Measurements from ENCODE around the gene NRG2. TPM values are rescaled to one million over a fixed set of nuclear protein-coding genes. Genes with fewer than 3 reads are reported as not detected.

NRG2 gene
- total and polyA plus RNA-seq, 2 experiments from 2014 or later: 0.37 to 1.3 TPM

DNA sequence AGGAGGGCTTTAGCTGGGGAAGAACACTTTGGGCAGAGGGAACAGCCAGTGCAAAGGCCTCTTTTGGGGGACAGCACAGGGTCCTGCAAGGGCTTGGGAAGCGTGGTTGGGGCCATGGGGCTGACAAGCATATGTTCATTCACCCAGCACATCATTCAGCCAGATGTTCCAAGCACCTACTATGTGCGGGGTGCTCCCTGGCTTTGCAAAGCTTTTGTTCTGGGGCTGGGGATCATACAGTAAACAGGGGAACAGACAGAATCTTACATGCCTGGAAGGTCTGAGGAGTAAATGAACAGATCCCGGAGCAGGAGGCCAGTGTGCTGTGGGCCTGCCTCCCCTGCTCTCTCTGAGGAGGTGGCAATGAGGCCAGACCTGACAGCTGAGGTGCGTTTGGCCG, 230.8 kb downstream of the NRG2 start:
- no peak overlapping the region for H3K27ac Mint-ChIP-seq
- ATAC-seq (no peak), DNase-seq (ENCODE audit: low spot score) (no peak)
- Histone ChIP-seq H3K4me2 (no peak overlapping the region), H3K9me2 (ENCODE audit: insufficient read depth) (no peaks in the 10 kb centered on the region), H3K4me1 (ENCODE audit: insufficient read depth) (no peaks in the 10 kb centered on the region), H2AFZ (no peak overlapping the region), H3K4me3 (no peak overlapping the region), H3K27ac (ENCODE audit: low read depth) (no peak overlapping the region), H3K27me3 (ENCODE audit: insufficient read depth) (no peaks in the 10 kb centered on the region), H4K20me1 (replicated peaks; ENCODE audit: insufficient read depth) (no peaks in the 10 kb centered on the region), H3K79me2 (replicated peaks; ENCODE audit: insufficient read depth) (no peaks in the 10 kb centered on the region), H3F3A (replicated peaks; ENCODE audit: low read depth) (no peaks in the 10 kb centered on the region), H3K36me3 (ENCODE audit: insufficient read depth) (no peaks in the 10 kb centered on the region)
- H3K4me1 Mint-ChIP-seq: no peaks in the 10 kb centered on the region; the same call in 2 of the 3 replicates
- TF ChIP-seq, protein P1, sequence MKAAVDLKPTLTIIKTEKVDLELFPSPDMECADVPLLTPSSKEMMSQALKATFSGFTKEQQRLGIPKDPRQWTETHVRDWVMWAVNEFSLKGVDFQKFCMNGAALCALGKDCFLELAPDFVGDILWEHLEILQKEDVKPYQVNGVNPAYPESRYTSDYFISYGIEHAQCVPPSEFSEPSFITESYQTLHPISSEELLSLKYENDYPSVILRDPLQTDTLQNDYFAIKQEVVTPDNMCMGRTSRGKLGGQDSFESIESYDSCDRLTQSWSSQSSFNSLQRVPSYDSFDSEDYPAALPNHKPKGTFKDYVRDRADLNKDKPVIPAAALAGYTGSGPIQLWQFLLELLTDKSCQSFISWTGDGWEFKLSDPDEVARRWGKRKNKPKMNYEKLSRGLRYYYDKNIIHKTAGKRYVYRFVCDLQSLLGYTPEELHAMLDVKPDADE (IDR thresholded peaks at IDR 0.05): no peak
- TF ChIP-seq ZNF331 (CRISPR knock-in tag; IDR thresholded peaks at IDR 0.05; ENCODE audit: low read depth) (no peak), ZNF114 (CRISPR knock-in tag; IDR thresholded peaks at IDR 0.05) (no peak), JUNB (IDR thresholded peaks at IDR 0.05; ENCODE audit: unreplicated experiment) (no peak), STAT1 (IDR thresholded peaks at IDR 0.05; ENCODE audit: unreplicated experiment) (no peak), EZH2 (IDR thresholded peaks at IDR 0.05; ENCODE audit: low read depth, unreplicated experiment) (no peak), NANOG (IDR thresholded peaks at IDR 0.05; ENCODE audit: borderline replicate concordance) (no peak), CREB1 (CRISPR knock-in tag; IDR thresholded peaks at IDR 0.05; ENCODE audit: low read depth) (no peak), POLR2AphosphoS5 (IDR thresholded peaks at IDR 0.05; ENCODE audit: low read depth) (no peak), EZH2phosphoT487 (IDR thresholded peaks at IDR 0.05; ENCODE audit: unreplicated experiment) (no peak)
- TF ChIP-seq, protein P2, sequence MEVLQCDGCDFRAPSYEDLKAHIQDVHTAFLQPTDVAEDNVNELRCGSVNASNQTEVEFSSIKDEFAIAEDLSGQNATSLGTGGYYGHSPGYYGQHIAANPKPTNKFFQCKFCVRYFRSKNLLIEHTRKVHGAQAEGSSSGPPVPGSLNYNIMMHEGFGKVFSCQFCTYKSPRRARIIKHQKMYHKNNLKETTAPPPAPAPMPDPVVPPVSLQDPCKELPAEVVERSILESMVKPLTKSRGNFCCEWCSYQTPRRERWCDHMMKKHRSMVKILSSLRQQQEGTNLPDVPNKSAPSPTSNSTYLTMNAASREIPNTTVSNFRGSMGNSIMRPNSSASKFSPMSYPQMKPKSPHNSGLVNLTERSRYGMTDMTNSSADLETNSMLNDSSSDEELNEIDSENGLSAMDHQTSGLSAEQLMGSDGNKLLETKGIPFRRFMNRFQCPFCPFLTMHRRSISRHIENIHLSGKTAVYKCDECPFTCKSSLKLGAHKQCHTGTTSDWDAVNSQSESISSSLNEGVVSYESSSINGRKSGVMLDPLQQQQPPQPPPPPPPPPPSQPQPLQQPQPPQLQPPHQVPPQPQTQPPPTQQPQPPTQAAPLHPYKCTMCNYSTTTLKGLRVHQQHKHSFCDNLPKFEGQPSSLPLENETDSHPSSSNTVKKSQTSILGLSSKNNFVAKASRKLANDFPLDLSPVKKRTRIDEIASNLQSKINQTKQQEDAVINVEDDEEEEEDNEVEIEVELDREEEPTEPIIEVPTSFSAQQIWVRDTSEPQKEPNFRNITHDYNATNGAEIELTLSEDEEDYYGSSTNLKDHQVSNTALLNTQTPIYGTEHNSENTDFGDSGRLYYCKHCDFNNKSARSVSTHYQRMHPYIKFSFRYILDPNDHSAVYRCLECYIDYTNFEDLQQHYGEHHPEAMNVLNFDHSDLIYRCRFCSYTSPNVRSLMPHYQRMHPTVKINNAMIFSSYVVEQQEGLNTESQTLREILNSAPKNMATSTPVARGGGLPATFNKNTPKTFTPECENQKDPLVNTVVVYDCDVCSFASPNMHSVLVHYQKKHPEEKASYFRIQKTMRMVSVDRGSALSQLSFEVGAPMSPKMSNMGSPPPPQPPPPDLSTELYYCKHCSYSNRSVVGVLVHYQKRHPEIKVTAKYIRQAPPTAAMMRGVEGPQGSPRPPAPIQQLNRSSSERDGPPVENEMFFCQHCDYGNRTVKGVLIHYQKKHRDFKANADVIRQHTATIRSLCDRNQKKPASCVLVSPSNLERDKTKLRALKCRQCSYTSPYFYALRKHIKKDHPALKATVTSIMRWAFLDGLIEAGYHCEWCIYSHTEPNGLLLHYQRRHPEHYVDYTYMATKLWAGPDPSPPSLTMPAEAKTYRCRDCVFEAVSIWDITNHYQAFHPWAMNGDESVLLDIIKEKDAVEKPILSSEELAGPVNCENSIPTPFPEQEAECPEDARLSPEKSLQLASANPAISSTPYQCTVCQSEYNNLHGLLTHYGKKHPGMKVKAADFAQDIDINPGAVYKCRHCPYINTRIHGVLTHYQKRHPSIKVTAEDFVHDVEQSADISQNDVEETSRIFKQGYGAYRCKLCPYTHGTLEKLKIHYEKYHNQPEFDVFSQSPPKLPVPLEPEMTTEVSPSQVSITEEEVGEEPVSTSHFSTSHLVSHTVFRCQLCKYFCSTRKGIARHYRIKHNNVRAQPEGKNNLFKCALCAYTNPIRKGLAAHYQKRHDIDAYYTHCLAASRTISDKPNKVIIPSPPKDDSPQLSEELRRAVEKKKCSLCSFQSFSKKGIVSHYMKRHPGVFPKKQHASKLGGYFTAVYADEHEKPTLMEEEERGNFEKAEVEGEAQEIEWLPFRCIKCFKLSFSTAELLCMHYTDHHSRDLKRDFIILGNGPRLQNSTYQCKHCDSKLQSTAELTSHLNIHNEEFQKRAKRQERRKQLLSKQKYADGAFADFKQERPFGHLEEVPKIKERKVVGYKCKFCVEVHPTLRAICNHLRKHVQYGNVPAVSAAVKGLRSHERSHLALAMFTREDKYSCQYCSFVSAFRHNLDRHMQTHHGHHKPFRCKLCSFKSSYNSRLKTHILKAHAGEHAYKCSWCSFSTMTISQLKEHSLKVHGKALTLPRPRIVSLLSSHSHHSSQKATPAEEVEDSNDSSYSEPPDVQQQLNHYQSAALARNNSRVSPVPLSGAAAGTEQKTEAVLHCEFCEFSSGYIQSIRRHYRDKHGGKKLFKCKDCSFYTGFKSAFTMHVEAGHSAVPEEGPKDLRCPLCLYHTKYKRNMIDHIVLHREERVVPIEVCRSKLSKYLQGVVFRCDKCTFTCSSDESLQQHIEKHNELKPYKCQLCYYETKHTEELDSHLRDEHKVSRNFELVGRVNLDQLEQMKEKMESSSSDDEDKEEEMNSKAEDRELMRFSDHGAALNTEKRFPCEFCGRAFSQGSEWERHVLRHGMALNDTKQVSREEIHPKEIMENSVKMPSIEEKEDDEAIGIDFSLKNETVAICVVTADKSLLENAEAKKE (CRISPR knock-in tag; IDR thresholded peaks at IDR 0.05): no peak
- TF ChIP-seq, protein P3, sequence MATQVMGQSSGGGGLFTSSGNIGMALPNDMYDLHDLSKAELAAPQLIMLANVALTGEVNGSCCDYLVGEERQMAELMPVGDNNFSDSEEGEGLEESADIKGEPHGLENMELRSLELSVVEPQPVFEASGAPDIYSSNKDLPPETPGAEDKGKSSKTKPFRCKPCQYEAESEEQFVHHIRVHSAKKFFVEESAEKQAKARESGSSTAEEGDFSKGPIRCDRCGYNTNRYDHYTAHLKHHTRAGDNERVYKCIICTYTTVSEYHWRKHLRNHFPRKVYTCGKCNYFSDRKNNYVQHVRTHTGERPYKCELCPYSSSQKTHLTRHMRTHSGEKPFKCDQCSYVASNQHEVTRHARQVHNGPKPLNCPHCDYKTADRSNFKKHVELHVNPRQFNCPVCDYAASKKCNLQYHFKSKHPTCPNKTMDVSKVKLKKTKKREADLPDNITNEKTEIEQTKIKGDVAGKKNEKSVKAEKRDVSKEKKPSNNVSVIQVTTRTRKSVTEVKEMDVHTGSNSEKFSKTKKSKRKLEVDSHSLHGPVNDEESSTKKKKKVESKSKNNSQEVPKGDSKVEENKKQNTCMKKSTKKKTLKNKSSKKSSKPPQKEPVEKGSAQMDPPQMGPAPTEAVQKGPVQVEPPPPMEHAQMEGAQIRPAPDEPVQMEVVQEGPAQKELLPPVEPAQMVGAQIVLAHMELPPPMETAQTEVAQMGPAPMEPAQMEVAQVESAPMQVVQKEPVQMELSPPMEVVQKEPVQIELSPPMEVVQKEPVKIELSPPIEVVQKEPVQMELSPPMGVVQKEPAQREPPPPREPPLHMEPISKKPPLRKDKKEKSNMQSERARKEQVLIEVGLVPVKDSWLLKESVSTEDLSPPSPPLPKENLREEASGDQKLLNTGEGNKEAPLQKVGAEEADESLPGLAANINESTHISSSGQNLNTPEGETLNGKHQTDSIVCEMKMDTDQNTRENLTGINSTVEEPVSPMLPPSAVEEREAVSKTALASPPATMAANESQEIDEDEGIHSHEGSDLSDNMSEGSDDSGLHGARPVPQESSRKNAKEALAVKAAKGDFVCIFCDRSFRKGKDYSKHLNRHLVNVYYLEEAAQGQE (IDR thresholded peaks at IDR 0.05; ENCODE audit: unreplicated experiment): no peak
- no peaks in the 10 kb centered on the region for H3K36me3 Mint-ChIP-seq (ENCODE audit: low read depth)
- H3K9me3 Mint-ChIP-seq: no peaks in the 10 kb centered on the region; the same call in 2 of the 3 replicates
- H3K27me3 Mint-ChIP-seq (ENCODE audit: insufficient read depth, low read depth, poor library complexity): peaks cover 22% of the 10 kb centered on the region
- no peak overlapping the region for H3K4me3 Mint-ChIP-seq

Data from GM23338 (cell line).